K562 (cell line): ENCODE measurements around the gene PGBD1. TPM values are rescaled to one million over a fixed set of nuclear protein-coding genes. Genes with fewer than 3 reads are reported as not detected.
A peak's percentile ranks its signal among the peaks of the same experiment; 100 is the strongest.

Experiments used
- ASH1L ChIP-seq: fragments of 450-650 bp; IDR thresholded peaks from 2 replicates; pipeline ENCODE4 v1.6.1; 2018; ENCODE audit warnings: borderline replicate concordance, mild to moderate bottlenecking, low read depth; ENCODE audit not compliant: partially characterized antibody
- CCAR2 ChIP-seq: fragments of 200-400 bp; formaldehyde crosslinking; IDR thresholded peaks from 2 replicates; pipeline ENCODE4 v1.6.1; 2017; ENCODE audit warnings: mild to moderate bottlenecking, low read depth, low read length
- CHD1 ChIP-seq: fragments of 200-600 bp; sonication (generic); IDR thresholded peaks from one replicate; pipeline ENCODE4 v1.6.1; 2012; ENCODE audit warnings: mild to moderate bottlenecking, moderate library complexity, low read length, inconsistent platforms
- CREM ChIP-seq: IDR thresholded peaks from 2 replicates; pipeline ENCODE4 v1.6.1; 2014; ENCODE audit warnings: antibody characterized with exemption, low read depth
- HCFC1 ChIP-seq: IDR thresholded peaks from 2 replicates; pipeline ENCODE4 v1.6.1; 2012; ENCODE audit warnings: low read depth, low read length, improper control_type of control experiment
- HDAC8 ChIP-seq: fragments of 450-650 bp; IDR thresholded peaks from 2 replicates; pipeline ENCODE4 v1.6.1; 2016; ENCODE audit warnings: mild to moderate bottlenecking, missing genetic modification characterization, moderate library complexity, missing compliant biosample characterization
- KHSRP ChIP-seq: fragments of 450-650 bp; IDR thresholded peaks from 2 replicates; pipeline ENCODE4 v1.6.1; 2017
- MIER1 ChIP-seq: fragments of 450-650 bp; IDR thresholded peaks from 2 replicates; pipeline ENCODE4 v1.6.1; 2016; ENCODE audit warnings: antibody characterized with exemption, mild to moderate bottlenecking, low read depth
- NFIX ChIP-seq: fragments of 250-450 bp; sonication (Bioruptor Pico); IDR thresholded peaks from 2 replicates; pipeline ENCODE4 v1.4.0; 2020; ENCODE audit warnings: low read depth, mild to moderate bottlenecking, moderate library complexity
- NR2F6 ChIP-seq: fragments of 450-650 bp; formaldehyde crosslinking; IDR thresholded peaks from 2 replicates; pipeline ENCODE4 v1.4.0; 2020; ENCODE audit warnings: mild to moderate bottlenecking
- PTBP1 ChIP-seq: fragments of 200-400 bp; formaldehyde crosslinking; IDR thresholded peaks from 2 replicates; pipeline ENCODE4 v1.6.1; 2017; ENCODE audit warnings: low read depth, low read length
- PTTG1 ChIP-seq: fragments of 450-650 bp; IDR thresholded peaks from 2 replicates; pipeline ENCODE4 v1.6.1; 2016; ENCODE audit warnings: low read depth, mild to moderate bottlenecking, missing genetic modification characterization, missing compliant biosample characterization
- SETDB1 ChIP-seq: IDR thresholded peaks from one replicate; pipeline ENCODE4 v1.6.1; 2012; ENCODE audit warnings: low read length, control low read depth, inconsistent platforms
- SMARCA5 ChIP-seq: fragments of 450-650 bp; IDR thresholded peaks from 2 replicates; pipeline ENCODE4 v1.6.1; 2016
- SMARCB1 ChIP-seq: IDR thresholded peaks from 2 replicates; pipeline ENCODE4 v1.6.1; 2011; ENCODE audit warnings: improper control_type of control experiment, low read depth; ENCODE audit not compliant: insufficient read length
- SMC3 ChIP-seq: conservative IDR thresholded peaks from 2 replicates; pipeline ENCODE4 v1.6.1; 2011; ENCODE audit warnings: low read depth, low read length, improper control_type of control experiment; ENCODE audit not compliant: insufficient read depth
- STAT5A ChIP-seq: IDR thresholded peaks from 2 replicates; pipeline ENCODE4 v1.6.1; 2012; ENCODE audit warnings: low read length, inconsistent platforms, borderline replicate concordance
- TCF3 ChIP-seq: sonication (generic); formaldehyde crosslinking; IDR thresholded peaks from 2 replicates; pipeline ENCODE4 v1.4.0; 2020; ENCODE audit warnings: mild to moderate bottlenecking, missing genetic modification reagents
- ZBTB17 ChIP-seq: fragments of 450-650 bp; formaldehyde crosslinking; IDR thresholded peaks from 2 replicates; pipeline ENCODE4 v1.4.0; 2020; ENCODE audit warnings: mild to moderate bottlenecking
- ZNF174 ChIP-seq: fragments of 250-450 bp; sonication (Bioruptor Pico); IDR thresholded peaks from 2 replicates; pipeline ENCODE4 v1.4.0; 2020; ENCODE audit warnings: mild to moderate bottlenecking
- ZNF354B ChIP-seq: fragments of 250-450 bp; sonication (Bioruptor Pico); IDR thresholded peaks from 2 replicates; pipeline ENCODE4 v1.4.0; 2020
- ZNF583 ChIP-seq: fragments of 250-450 bp; sonication (Bioruptor Pico); IDR thresholded peaks from 2 replicates; pipeline ENCODE4 v1.4.0; 2020
- ZNF584 ChIP-seq: fragments of 200-800 bp; sonication (Bioruptor generic); IDR thresholded peaks from 2 replicates; pipeline ENCODE4 v1.6.1; 2016; ENCODE audit warnings: low read depth, mild to moderate bottlenecking, missing genetic modification characterization, missing compliant biosample characterization
- polyA plus RNA-seq, 8 experiments: library from polyadenylated mRNA; depleted of rRNA in 4 of 8; stranded (reverse) in 5 of 8; unstranded in 3 of 8; fragments of >200 nt; fragmentation: Nextera tagmentation in 2 of 8; fragmentation: Illumina TruSeq in 1 of 8; extraction: Ambion mirVana in 2 of 8; extraction: Trizol in 1 of 8; gene quantifications; 2 replicates each; pipeline versions ENCODE4 v1.2.1 to v1.2.3, GENCODE V29; 2011 to 2014; ENCODE audit warnings: inconsistent platforms in 1 of 8, missing spikeins in 1 of 8
- total RNA-seq, 7 experiments: library from RNA; depleted of rRNA in 6 of 7; stranded (reverse); fragments of >200 nt in 6 of 7; fragmentation: Illumina TruSeq in 2 of 7; extraction: Trizol in 2 of 7; gene quantifications; 2 replicates each; pipeline versions ENCODE4 v1.2.1 to v1.2.3, GENCODE V29; 2011 to 2021; ENCODE audit warnings: low replicate concordance in 1 of 7
- TF ChIP-seq, protein P1 (sequence below): fragments of 450-650 bp; IDR thresholded peaks from 2 replicates; pipeline ENCODE4 v1.6.1; 2017; ENCODE audit warnings: antibody characterized with exemption, mild to moderate bottlenecking
- TF ChIP-seq, protein P2 (sequence below): sonication (generic); formaldehyde crosslinking; IDR thresholded peaks from 2 replicates; pipeline ENCODE4 v1.8.0; 2022; ENCODE audit warnings: missing genetic modification reagents, mild to moderate bottlenecking, borderline replicate concordance

PGBD1 gene
- total and polyA plus RNA-seq, 9 of the 15 experiments (the other 6 are each of a cell fraction or from before 2014, with no cell fraction given): 3.3 to 9.0 (median 7.3) TPM

DNA sequence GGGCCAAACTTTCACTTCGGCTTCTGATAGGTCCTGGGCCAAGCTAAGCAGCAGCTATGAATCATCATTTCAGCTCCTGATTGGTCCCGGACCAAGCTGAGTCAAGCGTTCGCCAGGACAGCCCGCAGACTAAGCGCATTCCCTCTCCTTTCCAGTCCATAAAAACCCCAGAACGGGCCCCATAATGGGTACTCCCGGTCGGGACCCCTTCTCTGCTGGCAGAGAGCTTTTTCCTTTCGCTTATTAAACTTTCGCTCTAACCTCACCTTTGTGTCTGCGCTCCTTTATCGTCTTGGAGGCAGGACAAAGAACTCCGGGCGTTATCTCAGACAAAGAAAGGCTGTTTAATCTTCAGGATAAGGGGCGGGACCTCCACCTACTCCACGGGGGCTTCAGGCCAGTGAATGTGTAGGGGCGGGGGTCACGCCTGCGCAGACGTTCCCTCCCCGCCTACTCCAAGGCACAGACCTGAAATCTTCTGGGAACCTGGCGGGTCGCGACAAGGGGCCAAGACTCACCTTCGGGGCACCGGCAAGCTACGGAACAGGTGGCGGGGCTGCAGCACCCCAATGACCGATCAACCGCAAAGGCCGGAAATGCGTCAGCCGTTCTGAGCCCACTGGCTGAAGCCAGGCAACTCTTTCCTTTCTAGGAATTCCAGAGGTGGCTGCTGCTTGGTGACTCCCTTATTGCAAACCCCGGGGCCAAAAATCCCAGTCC is 54.4 kb downstream of the PGBD1 start, which contains the start of gene ZSCAN31 (continued):
- TF ChIP-seq ZNF354B (peak; percentile 47; the same call in 1 of the 2 replicates), ZBTB17 (CRISPR knock-in tag) (peak; percentile 87), HDAC8 (tag) (peak; percentile 62; the same call in 1 of the 2 replicates), CHD1 (peak; percentile 79), NFIX (peak; percentile 7; the same call in 1 of the 2 replicates), ASH1L (peak; percentile 77), SMC3 (0 out of 2 replicates have a peak, but pooled peaks have one; percentile 16), HCFC1 (peak; percentile 19; the same call in 1 of the 2 replicates), NR2F6 (CRISPR knock-in tag) (peak; percentile 8), SETDB1 (no peak), PTTG1 (tag) (no peak), KHSRP (no peak), TCF3 (CRISPR knock-in tag) (no peak), STAT5A (no peak), CREM (peak; percentile 84), ZNF584 (CRISPR knock-in tag) (no peak), ZNF583 (CRISPR knock-in tag) (0 out of 2 replicates have a peak, but pooled peaks have one; percentile 19), SMARCA5 (no peak), ZNF174 (CRISPR knock-in tag) (no peak), PTBP1 (no peak), CCAR2 (no peak), MIER1 (no peak), SMARCB1 (peak; percentile 94)
- TF ChIP-seq, protein P1, sequence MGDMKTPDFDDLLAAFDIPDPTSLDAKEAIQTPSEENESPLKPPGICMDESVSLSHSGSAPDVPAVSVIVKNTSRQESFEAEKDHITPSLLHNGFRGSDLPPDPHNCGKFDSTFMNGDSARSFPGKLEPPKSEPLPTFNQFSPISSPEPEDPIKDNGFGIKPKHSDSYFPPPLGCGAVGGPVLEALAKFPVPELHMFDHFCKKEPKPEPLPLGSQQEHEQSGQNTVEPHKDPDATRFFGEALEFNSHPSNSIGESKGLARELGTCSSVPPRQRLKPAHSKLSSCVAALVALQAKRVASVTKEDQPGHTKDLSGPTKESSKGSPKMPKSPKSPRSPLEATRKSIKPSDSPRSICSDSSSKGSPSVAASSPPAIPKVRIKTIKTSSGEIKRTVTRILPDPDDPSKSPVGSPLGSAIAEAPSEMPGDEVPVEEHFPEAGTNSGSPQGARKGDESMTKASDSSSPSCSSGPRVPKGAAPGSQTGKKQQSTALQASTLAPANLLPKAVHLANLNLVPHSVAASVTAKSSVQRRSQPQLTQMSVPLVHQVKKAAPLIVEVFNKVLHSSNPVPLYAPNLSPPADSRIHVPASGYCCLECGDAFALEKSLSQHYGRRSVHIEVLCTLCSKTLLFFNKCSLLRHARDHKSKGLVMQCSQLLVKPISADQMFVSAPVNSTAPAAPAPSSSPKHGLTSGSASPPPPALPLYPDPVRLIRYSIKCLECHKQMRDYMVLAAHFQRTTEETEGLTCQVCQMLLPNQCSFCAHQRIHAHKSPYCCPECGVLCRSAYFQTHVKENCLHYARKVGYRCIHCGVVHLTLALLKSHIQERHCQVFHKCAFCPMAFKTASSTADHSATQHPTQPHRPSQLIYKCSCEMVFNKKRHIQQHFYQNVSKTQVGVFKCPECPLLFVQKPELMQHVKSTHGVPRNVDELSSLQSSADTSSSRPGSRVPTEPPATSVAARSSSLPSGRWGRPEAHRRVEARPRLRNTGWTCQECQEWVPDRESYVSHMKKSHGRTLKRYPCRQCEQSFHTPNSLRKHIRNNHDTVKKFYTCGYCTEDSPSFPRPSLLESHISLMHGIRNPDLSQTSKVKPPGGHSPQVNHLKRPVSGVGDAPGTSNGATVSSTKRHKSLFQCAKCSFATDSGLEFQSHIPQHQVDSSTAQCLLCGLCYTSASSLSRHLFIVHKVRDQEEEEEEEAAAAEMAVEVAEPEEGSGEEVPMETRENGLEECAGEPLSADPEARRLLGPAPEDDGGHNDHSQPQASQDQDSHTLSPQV: no peak
- TF ChIP-seq, protein P2, sequence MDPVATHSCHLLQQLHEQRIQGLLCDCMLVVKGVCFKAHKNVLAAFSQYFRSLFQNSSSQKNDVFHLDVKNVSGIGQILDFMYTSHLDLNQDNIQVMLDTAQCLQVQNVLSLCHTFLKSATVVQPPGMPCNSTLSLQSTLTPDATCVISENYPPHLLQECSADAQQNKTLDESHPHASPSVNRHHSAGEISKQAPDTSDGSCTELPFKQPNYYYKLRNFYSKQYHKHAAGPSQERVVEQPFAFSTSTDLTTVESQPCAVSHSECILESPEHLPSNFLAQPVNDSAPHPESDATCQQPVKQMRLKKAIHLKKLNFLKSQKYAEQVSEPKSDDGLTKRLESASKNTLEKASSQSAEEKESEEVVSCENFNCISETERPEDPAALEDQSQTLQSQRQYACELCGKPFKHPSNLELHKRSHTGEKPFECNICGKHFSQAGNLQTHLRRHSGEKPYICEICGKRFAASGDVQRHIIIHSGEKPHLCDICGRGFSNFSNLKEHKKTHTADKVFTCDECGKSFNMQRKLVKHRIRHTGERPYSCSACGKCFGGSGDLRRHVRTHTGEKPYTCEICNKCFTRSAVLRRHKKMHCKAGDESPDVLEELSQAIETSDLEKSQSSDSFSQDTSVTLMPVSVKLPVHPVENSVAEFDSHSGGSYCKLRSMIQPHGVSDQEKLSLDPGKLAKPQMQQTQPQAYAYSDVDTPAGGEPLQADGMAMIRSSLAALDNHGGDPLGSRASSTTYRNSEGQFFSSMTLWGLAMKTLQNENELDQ (CRISPR knock-in tag): peak; percentile 77; the same call in 1 of the 2 replicates
